A673 (cell line): ENCODE measurements around the gene PAK5.

Experiments used
- CTCF ChIP-seq: fragments of 300-800, 200-600 bp; sonication (generic); conservative IDR thresholded peaks from 2 replicates; pipeline ENCODE4 v1.5.1; 2017; ENCODE audit warnings: low read depth, mild to moderate bottlenecking, antibody characterized with exemption, low read length, moderate library complexity, mixed read lengths
- EZH2 ChIP-seq: fragments of 200-600 bp; sonication (generic); IDR thresholded peaks from 2 replicates; pipeline ENCODE4 v1.6.1; 2017; ENCODE audit warnings: borderline replicate concordance, low read depth, mild to moderate bottlenecking, mixed read lengths, antibody characterized with exemption, low read length; ENCODE audit not compliant: poor library complexity, severe bottlenecking

- TF ChIP-seq CTCF (no peak), EZH2 (no peak)
Measured at GRCh38 chr20:9508240-9508661, 330.6 kb downstream of the PAK5 start.
